Measurements from ENCODE around the gene ERCC6L. TPM values are rescaled to one million over a fixed set of nuclear protein-coding genes. Genes with fewer than 3 reads are reported as not detected.
A peak's percentile ranks its signal among the peaks of the same experiment; 100 is the strongest.
"Not testable (repeated sequence)": the region's sequence is repeated elsewhere in the genome, so short reads cannot be mapped to it uniquely, and the experiment has no call there.

ERCC6L gene
- total RNA-seq, 1 experiment from 2014 or later: 19.0 TPM

GRCh38 chrX:72253686-72254085 is 14.9 kb upstream of the ERCC6L start:
- no peak for DNase-seq (ENCODE audit: low spot score)

DNA sequence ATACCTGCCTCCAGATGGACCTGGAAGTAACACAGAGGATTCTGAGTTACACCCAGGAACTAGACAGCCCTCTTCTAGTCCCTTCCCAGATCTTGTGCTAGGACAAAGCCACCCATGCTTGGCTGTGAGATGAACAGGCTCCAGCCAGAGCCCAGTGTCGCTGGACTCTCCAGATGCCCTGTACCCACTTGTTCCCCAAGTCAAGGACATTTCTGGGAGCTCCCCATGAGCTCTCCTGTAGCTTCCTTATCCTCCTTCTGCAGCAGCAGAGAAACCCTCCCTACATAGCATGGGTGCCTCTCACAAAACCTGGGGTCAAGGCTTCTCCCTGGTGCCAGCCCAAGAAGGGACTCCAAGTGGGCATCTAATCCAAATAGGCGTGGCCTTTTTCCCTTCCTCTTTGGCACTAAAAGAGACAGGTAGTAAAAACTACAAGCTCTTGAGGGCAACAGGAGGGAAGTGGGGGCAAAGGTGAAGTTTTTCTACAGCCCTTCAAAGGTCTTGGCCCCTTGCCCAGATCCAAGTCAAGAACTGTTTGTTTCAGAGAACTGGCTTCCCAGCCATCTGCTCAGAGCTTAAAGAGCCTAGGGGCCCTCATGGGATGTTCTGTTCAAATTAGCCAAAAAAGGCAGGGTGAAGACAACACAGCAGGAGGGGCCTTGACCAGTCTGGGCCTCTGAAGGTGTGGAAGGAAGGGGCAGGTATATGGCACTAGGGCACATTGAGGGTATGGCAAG is 8.5 kb upstream of the ERCC6L start:
- DNase-seq (ENCODE audit: low spot score): no peak

DNA sequence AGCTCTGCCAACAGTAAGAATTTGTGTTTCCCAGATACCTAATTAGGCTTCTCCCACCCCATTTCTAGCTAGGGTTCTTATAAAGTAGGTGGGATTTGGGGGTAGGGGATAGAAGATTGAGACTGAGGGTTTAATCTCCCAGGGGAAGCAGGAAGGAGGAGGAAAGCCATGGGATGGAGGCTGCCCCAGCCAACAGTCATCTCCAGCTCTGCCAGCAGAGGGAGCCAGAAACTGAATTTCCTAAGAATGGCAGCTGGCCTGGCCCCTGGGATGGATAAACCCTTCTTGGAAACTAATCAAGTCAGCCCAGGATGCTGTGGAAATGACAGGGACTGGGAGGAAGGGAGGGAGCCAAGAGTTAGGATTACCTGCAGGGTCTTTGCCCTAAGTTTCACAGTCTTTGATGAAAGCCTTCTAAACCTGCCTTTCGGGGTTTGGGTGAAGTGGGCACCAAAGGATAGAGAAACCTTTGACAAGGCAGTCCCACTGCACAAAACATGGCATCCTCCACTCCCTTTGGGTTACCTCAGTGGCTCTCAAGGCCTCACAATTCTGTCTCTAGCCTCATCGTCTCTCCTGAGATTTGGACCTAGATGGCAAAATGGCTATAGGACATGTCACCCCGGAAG is 6.7 kb upstream of the ERCC6L start:
- peak; percentile 61 for DNase-seq (ENCODE audit: low spot score)

DNA sequence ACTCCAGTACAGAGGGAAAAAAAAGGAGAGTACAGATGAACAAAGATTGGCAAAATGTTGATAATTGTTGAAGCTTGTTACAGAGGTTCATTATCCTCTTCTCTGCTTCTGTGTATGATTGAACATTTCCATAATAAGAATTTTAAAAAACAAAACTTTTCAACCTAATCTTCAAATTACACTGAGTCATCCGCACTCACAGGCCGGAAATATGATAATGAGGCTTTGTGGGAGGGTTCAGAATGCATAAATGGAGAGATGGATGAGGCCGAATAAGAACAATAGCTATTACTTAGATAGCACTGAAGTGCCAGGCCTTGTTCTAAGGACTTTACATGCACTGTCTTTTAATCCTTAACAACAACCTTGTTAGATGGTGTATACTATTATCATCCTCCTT is 4.6 kb upstream of the ERCC6L start:
- peak; percentile 23 for DNase-seq (ENCODE audit: low spot score)

DNA sequence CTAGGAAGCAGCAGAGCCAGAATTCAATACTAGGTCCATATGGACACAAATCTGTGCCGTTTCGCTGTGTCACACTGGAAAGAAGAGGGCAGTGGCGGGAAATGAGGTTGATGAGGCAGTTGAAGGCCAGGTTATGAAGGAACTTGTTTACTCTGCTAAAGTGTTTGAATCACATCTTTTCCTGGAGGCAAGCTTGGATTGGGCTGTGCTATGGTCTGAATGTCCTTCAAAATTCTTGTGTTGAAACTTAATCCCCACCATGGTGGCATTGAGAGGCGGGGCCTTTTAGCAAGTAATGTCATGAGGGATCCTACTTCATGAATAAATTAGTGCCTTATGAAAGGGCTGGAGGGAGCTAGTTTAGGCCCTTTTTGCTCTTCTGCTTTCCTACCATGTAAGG is 2.1 kb upstream of the ERCC6L start:
- DNase-seq (ENCODE audit: low spot score): no peak

GRCh38 chrX:72238183-72238582 is 644 bp downstream of the ERCC6L start:
- DNase-seq (ENCODE audit: low spot score): no peak

- no peak for DNase-seq (ENCODE audit: low spot score)
Observed at GRCh38 chrX:72236841-72237240, 2.0 kb downstream of the ERCC6L start.

GRCh38 chrX:72230290-72230689 is 8.5 kb downstream of the ERCC6L start:
- no peak for DNase-seq (ENCODE audit: low spot score)

GRCh38 chrX:72220375-72220774 is 18.5 kb downstream of the ERCC6L start:
- DNase-seq (ENCODE audit: low spot score): not testable (repeated sequence)

- DNase-seq (ENCODE audit: low spot score): no peak
Observed at GRCh38 chrX:72216973-72217372, 21.9 kb downstream of the ERCC6L start.

GRCh38 chrX:72208126-72208800 is 30.6 kb downstream of the ERCC6L start:
- no peak for DNase-seq (ENCODE audit: low spot score)

DNA sequence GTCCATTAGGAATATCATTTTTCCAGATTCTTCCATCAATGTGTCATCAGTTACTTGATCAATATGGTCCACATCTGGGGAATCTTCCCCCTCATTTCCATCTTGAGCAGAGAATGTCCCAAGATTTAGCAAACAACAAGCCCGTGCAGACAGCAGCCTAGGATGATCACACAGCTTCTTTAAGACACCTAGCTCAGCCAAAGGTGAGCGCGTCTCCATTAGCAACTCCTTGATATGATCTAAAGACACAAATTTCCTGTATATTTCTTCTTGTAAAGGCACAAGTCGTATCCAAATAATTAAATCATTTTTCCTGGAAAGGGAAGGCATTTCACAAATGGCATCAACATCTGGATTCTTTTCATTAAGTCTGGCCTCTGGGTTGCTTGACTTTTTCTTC is 31.5 kb downstream of the ERCC6L start:
- DNase-seq (ENCODE audit: low spot score): no peak

GRCh38 chrX:72205706-72206105 is 33.1 kb downstream of the ERCC6L start:
- DNase-seq (ENCODE audit: low spot score): no peak

DNA sequence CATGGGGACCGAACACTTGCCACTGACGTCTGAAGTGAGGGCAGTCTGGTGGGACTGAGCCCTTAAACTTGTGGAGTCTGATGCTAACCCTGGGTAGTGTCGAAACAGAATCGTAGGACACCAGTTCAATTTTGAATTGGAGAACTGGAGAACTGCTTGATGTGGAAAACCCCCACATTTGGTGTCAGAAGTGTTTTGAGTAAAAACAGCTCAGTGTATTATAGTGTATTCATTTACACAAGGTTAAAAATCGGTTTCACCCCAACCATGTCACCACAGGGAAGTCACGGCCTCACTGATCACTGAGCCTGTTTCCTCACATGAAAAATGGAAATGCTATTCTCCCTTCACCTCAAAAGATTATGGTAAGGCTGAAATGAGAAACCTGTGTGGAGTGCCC is 35.4 kb downstream of the ERCC6L start:
- DNase-seq (ENCODE audit: low spot score): no peak

DNA sequence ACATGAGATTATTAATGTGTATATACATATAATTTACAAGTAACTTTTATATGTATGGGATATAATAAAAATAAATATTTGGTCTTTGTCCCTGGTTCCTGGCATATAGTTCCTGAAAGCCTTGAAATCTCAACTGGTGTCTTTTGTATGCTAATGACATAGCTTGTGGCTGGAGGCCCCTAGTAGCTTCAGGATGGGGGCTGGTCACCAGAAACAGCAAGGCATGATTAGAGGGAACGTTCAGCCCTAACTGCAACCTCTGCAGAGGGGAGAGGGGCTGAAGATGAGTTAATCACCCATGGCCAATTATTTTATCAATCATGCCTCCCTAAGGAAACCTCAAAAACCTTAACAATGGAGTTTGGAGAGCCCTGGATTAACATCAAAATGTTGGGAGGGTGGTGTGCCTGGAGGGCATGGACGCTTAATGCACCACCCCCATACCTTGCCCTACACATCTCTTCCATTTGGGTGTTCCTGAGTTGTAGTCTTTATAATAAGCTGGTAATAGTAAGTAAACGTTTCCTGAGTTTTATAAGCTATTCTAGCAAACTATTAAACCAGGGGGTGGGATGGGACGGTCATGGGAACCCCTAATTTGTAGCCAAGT is 35.9 kb downstream of the ERCC6L start:
- DNase-seq (ENCODE audit: low spot score): no peak

- peak; percentile 90 for DNase-seq (ENCODE audit: low spot score)
Observed at GRCh38 chrX:72201836-72202536, 36.8 kb downstream of the ERCC6L start.

DNA sequence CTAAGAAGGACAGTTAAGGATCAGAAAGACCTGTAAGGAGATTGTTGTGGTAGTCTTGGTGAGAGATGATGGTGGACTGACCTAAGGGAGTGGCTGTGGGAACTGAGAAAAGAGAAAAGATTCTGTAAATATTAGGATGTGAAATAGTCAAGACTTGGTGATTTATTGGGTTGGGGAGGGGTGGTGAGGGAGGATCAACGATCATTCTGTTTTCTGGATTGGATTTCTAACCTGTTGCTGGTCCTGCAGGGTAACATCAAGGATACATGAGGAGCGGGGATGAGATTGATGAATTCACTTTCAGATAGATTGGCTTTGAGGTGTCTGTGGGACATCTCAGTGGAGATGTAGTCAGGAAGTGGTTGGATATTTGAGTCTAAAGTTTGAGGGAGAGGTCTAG is 55.9 kb downstream of the ERCC6L start:
- no peak for DNase-seq (ENCODE audit: low spot score)

DNA sequence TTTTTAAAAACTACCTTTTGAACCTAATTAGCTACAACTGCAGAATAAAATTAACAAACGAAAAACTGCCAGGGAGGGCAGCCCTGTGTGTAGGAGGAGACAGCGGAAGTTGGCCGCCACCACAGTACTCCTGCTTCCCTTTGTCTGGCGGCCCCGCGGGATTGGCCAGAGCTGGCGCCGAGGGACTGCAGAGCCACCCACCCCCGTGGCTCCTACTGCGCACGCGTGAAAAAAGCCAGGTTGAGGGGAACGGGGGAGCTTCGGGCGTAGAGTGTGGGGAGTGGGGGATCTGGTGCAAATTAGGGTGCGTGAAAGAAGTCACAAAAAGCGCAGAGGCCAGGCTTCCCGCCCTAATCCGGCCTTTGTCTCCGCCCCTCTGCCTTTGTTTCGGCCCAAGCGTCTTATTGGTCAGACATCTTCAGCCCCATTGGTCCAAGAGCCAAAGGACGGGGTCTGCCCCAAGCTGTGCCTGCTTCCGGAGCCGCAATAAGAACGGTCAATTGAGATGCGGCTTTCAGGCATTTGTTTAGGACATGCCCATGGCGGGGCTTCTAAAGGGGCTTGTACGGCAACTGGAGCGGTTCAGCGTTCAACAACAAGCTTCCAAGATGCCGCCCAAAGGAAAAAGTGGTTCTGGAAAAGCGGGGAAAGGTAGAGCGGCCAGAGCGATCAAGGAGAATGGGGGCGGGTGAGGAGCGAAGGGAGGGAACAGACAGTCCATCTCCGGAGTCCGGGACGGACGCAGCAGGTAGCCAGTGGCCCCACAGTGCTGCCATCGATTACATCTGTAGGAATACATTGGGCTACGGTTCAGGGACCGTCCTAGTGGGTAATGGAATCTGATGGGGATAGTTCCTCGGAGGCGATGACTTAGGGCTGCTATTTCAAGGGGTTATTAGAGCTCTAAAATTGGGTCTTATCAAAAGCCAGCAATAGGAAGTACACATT is 57.4 kb downstream of the ERCC6L start, which contains the start of gene PIN4:
Gene PIN4 (plus strand): TSS at position 580 of the 948 bp plus-strand sequence. CDS start 29 bp downstream, at position 609.
- peak; percentile 96 for DNase-seq (ENCODE audit: low spot score)

GRCh38 chrX:72180539-72180938 is 58.3 kb downstream of the ERCC6L start:
- no peak for DNase-seq (ENCODE audit: low spot score)

GRCh38 chrX:72176981-72177380 is 61.8 kb downstream of the ERCC6L start:
- no peak for DNase-seq (ENCODE audit: low spot score)

DNA sequence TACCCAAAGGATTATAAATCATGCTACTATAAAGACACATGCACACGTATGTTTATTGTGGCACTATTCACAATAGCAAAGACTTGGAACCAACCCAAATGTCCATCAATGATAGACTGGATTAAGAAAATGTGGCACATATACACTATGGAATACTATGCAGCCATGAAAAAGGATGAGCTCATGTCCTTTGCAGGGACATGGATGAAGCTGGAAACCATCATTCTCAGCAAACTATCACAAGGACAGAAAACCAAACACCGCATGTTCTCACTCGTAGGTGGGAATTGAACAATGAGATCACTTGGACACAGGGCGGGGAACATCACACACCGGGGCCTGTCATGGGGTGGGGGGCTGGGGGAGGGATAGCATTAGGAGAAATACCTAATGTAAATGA is 62.5 kb downstream of the ERCC6L start:
- DNase-seq (ENCODE audit: low spot score): not testable (repeated sequence)
